Keratinocyte (primary cell): Measurements from ENCODE around the gene FLG. TPM values are rescaled to one million over a fixed set of nuclear protein-coding genes. Genes with fewer than 3 reads are reported as not detected.
A peak's percentile ranks its signal among the peaks of the same experiment; 100 is the strongest.

ENCODE experiments used
- DNase-seq: peaks from one replicate; pipeline ENCODE4 v3.0.0-alpha.2; 2011; ENCODE audit warnings: low read depth, missing footprints, low spot score
- FAIRE-seq: peaks from 2 replicates; lab custom pipeline; 2011; peaks lifted over from hg19 to GRCh38; lab: Jason Lieb, UNC
- H2AFZ ChIP-seq: 2 replicates; pipeline ENCODE4 v1.6.0; 2012; ENCODE audit warnings: low read length, control low read depth, inconsistent platforms; ENCODE audit not compliant: control insufficient read depth
- H3K27ac ChIP-seq: 2 replicates; pipeline ENCODE4 v1.5.1; 2011; ENCODE audit warnings: low read length; ENCODE audit not compliant: control insufficient read depth, insufficient read depth
- H3K27me3 ChIP-seq: 3 replicates; pipeline ENCODE4 v1.6.0; 2011; ENCODE audit warnings: low read length; ENCODE audit not compliant: control insufficient read depth, insufficient read depth; ENCODE audit errors: extremely low read depth
- H3K36me3 ChIP-seq, 2 experiments: 2 replicates in 1 of 2; 3 replicates in 1 of 2; pipeline ENCODE4 v1.5.1; 2011; ENCODE audit warnings: low read length in 2 of 2, mild to moderate bottlenecking in 1 of 2; ENCODE audit not compliant: control insufficient read depth in 2 of 2, insufficient read depth in 2 of 2; ENCODE audit errors: extremely low read depth in 1 of 2
- H3K4me1 ChIP-seq: 3 replicates; pipeline ENCODE4 v1.5.1; 2011; ENCODE audit warnings: low read length; ENCODE audit not compliant: control insufficient read depth, insufficient read depth; ENCODE audit errors: extremely low read depth
- H3K4me2 ChIP-seq: 3 replicates; pipeline ENCODE4 v1.6.0; 2011; ENCODE audit warnings: low read depth, low read length; ENCODE audit not compliant: control insufficient read depth, insufficient read depth; ENCODE audit errors: extremely low read depth
- H3K4me3 ChIP-seq, 3 experiments: fragments of 200-600 bp in 1 of 3; sonication (generic) in 1 of 3; 2 replicates in 2 of 3; 3 replicates in 1 of 3; pipeline ENCODE4 v1.5.1; 2011 to 2016; ENCODE audit warnings: low read length in 3 of 3, mild to moderate bottlenecking in 3 of 3, control low read depth in 2 of 3, inconsistent platforms in 1 of 3, low read depth in 1 of 3, mixed read lengths in 1 of 3, mixed run types in 1 of 3, moderate library complexity in 1 of 3; ENCODE audit not compliant: control insufficient read depth in 2 of 3, insufficient read depth in 2 of 3; ENCODE audit errors: extremely low read depth in 1 of 3
- H3K79me2 ChIP-seq: 2 replicates; pipeline ENCODE4 v1.6.0; 2012; ENCODE audit warnings: low read length; ENCODE audit not compliant: control insufficient read depth, insufficient read depth
- H3K9ac ChIP-seq: 3 replicates; pipeline ENCODE4 v1.6.0; 2011; ENCODE audit warnings: low read length; ENCODE audit not compliant: control insufficient read depth, insufficient read depth; ENCODE audit errors: extremely low read depth
- H3K9me1 ChIP-seq: 3 replicates; pipeline ENCODE4 v1.6.0; 2011; ENCODE audit warnings: low read length; ENCODE audit not compliant: control insufficient read depth, insufficient read depth; ENCODE audit errors: extremely low read depth
- H3K9me3 ChIP-seq: 2 replicates; pipeline ENCODE4 v1.5.1; 2012; ENCODE audit warnings: low read depth, low read length; ENCODE audit not compliant: control insufficient read depth
- H4K20me1 ChIP-seq: 3 replicates; pipeline ENCODE4 v1.6.0; 2011; ENCODE audit warnings: low read length; ENCODE audit not compliant: control insufficient read depth, insufficient read depth; ENCODE audit errors: extremely low read depth
- CTCF ChIP-seq, 3 experiments: IDR thresholded peaks in 1 of 3; conservative IDR thresholded peaks in 1 of 3; optimal IDR thresholded peaks in 1 of 3; 2 replicates in 2 of 3; 3 replicates in 1 of 3; pipeline versions ENCODE3 to v1.5.1; 2011; ENCODE audit warnings: low read length in 3 of 3, mild to moderate bottlenecking in 3 of 3, moderate library complexity in 2 of 3, control low read depth in 1 of 3, inconsistent platforms in 1 of 3; ENCODE audit not compliant: insufficient read depth in 2 of 3; ENCODE audit errors: extremely low read depth in 1 of 3
- EZH2 ChIP-seq: IDR thresholded peaks from one replicate; pipeline ENCODE4 v1.6.1; 2012; ENCODE audit warnings: inconsistent platforms, mild to moderate bottlenecking, low read length, moderate library complexity
- dilution Hi-C: fragments of 300-500 bp; cut with MboI; formaldehyde crosslinking; loops from one replicate; pipeline ENCODE4 v1.7.0; 2020; ENCODE audit warnings: low sequenced_read_pairs; ENCODE audit not compliant: extremely low pct_ligation_motif_present
- polyA minus RNA-seq, 3 experiments: library from RNA; depleted of rRNA, polyadenylated mRNA; stranded (reverse); fragments of >200 nt; gene quantifications; 1 replicate in 1 of 3; 2 replicates in 1 of 3; 3 replicates in 1 of 3; pipeline ENCODE4 v1.2.3, GENCODE V29; 2011
- polyA plus RNA-seq, 5 experiments: library from polyadenylated mRNA; depleted of rRNA in 3 of 5; stranded (reverse) in 3 of 5; stranded (forward) in 1 of 5; unstranded in 1 of 5; fragments of >200 nt; gene quantifications; 1 replicate in 1 of 5; 2 replicates in 3 of 5; 3 replicates in 1 of 5; pipeline versions ENCODE4 v1.2.1 to v1.2.3, GENCODE V29; 2011 to 2012; ENCODE audit warnings: missing spikeins in 2 of 5, low read depth in 1 of 5, low replicate concordance in 1 of 5

The FLG gene
- polyA plus RNA-seq (8.7 to 8.8 TPM (median 8.8 TPM) in 3 replicates), polyA minus RNA-seq (14.1 to 36.8 TPM (median 32.6 TPM) in 3 replicates)
- 947 TPM for polyA plus RNA-seq (2011; ENCODE audit: low read depth)
- 4.6 and 4.7 TPM in 2 replicates for polyA plus RNA-seq (2011; cell fraction: cytosol; rRNA removed)
- 49.3 and 61.5 TPM in 2 replicates for polyA plus RNA-seq (2011; cell fraction: nucleus; rRNA removed)
- 8.5 and 340 TPM in 2 replicates for polyA plus RNA-seq (2012; ENCODE audit: low replicate concordance)
- polyA minus RNA-seq (2011; cell fraction: cytosol; rRNA and poly(A)+ RNA removed): 7.7 TPM
- 72.9 and 80.9 TPM in 2 replicates for polyA minus RNA-seq (2011; cell fraction: nucleus; rRNA and poly(A)+ RNA removed)

DNA sequence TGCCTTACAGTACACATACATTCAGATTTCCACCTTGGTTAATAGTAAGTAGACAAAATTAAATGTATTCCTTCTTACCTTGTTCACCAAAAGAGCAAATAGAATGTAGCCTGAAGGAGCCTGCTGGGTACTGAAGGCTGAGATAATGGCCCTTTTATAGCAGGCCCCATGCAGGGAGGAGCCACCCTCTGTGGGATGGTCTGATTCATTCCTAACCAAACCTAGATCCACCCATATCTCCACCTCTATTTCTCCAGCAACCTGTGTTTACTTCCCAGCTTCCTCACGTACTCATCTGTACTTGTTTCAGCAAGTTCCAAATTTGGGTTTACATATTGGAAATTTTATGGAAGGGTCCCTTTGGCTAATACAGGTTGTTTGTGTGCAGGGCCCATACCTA lies at the start of gene FLG:
TSS of gene FLG (minus strand) at position 129 of the 400 bp plus-strand sequence. CDS start 9,783 bp downstream, outside the sequence.
- Histone ChIP-seq H4K20me1 (no peaks in the 10 kb centered on the region), H3K4me3 (no peak within 1 kb of the TSS), H3K36me3 (no peaks in the 10 kb centered on the region), H3K9me3 (no peaks in the 10 kb centered on the region), H3K9ac (no peak within 1 kb of the TSS), H3K27ac (no peak within 1 kb of the TSS), H3K79me2 (no peaks in the 10 kb centered on the region), H2AFZ (peak within 1 kb of the TSS; percentile 62), H3K27me3 (no peaks in the 10 kb centered on the region), H3K4me1 (peaks cover 12% of the 10 kb centered on the region), H3K9me1 (no peaks in the 10 kb centered on the region), H3K4me2 (peak within 1 kb of the TSS; percentile 36)
- TF ChIP-seq CTCF (optimal IDR thresholded peaks at IDR 0.05 in 1 of 3, IDR thresholded peaks at IDR 0.05 in 1 of 3, conservative IDR thresholded peaks at IDR 0.05 in 1 of 3; ENCODE audit: extremely low read depth in 1 of 3, insufficient read depth in 2 of 3, low read length in 3 of 3) (no peak), EZH2 (no peak)
- dilution Hi-C loops: no loop called here
- peak; percentile 90 for FAIRE-seq
- no peak for DNase-seq

DNA sequence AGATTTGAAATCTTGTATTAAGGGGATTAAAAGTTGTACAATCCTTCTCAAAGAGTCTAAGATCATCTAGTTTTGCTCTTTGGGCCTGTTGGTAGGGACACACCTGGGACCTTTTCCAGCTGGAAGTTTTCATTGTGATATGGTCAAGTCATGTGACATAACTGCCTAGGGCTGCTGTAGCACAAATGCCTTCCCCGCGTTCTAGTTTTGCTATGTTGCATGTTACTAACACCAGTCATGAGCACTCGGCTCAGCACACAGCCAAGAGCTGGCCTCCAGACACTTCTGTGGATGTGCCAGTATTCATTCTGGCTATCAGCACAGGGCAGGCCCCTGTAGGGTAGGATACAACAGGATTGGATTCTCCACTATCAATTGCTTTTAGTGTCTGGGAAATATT lies 49.4 kb upstream of the FLG start:
- H3K79me2 ChIP-seq: no peaks in the 10 kb centered on the region
- TF ChIP-seq EZH2 (no peak), CTCF (optimal IDR thresholded peaks at IDR 0.05 in 1 of 3, IDR thresholded peaks at IDR 0.05 in 1 of 3, conservative IDR thresholded peaks at IDR 0.05 in 1 of 3; ENCODE audit: extremely low read depth in 1 of 3, insufficient read depth in 2 of 3, low read length in 3 of 3) (no peak)
- dilution Hi-C loops: no loop called here
- no peak overlapping the region for H3K4me2 ChIP-seq
- peak; percentile 20 for FAIRE-seq
- H3K4me3 ChIP-seq: no peak overlapping the region
- no peak overlapping the region for H3K9ac ChIP-seq
- no peak overlapping the region for H2AFZ ChIP-seq
- H3K9me1 ChIP-seq: no peaks in the 10 kb centered on the region
- H4K20me1 ChIP-seq: no peaks in the 10 kb centered on the region
- H3K27me3 ChIP-seq: no peaks in the 10 kb centered on the region
- no peaks in the 10 kb centered on the region for H3K36me3 ChIP-seq
- no peak overlapping the region for H3K27ac ChIP-seq
- H3K9me3 ChIP-seq: no peaks in the 10 kb centered on the region
- DNase-seq: no peak
- H3K4me1 ChIP-seq: no peaks in the 10 kb centered on the region
